Hematopoietic multipotent progenitor cell treated with erythropoietin and hydrocortisone succinate and interleukin-3 and kit ligand, for 6 days (in vitro differentiated cells): Measurements from ENCODE around the gene SGSM2.

Experiments used
- DNase-seq: peaks from one replicate; pipeline ENCODE4 v3.0.0-alpha.2; 2015

The SGSM2 gene

GRCh38 chr17:2336215-2336851 lies 968 bp upstream of the SGSM2 start, which contains the start of gene TSR1:
TSR1 (minus strand) TSS chr17:2336457; CDS start chr17:2336427, 30 bp downstream.
- DNase-seq = peak; percentile 97

DNA sequence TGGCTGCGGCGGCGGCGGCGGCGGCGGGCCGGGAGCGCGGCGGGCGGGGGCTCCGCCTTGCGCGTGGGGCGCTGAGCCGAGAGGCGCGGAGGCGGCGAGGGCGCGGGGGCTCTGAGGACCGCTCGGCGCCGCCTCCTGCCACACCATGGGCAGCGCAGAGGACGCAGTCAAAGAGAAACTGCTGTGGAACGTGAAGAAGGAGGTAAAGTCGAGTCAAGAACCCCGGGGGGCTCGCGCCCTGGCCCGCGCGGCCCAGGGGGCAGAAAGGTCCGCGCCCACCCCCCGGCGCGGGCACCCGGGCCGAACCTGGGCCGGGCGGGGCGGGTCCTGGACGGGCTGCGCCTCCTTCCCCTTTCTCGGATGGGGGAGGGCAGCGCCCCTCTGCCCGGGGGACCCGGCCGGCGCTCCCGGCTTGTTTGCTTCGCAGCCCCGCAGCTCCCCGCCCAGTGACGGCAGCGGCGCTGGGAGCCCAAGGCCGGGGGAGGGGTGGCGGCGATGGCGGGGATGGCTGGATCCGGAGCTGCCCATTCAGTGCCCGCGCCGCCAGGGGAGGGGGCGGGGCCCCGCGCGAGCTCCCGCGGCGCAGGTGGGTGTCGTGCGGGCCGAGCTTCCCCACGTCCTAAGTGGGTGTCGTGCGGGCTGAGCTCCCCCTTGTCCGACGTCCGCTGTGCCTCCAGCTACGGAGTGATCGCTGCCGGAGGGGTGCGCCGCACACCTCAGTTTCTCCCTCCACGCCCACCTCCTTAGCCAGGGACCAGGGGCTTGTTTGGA lies 428 bp downstream of the SGSM2 start:
- peak; percentile 69 for DNase-seq

DNA sequence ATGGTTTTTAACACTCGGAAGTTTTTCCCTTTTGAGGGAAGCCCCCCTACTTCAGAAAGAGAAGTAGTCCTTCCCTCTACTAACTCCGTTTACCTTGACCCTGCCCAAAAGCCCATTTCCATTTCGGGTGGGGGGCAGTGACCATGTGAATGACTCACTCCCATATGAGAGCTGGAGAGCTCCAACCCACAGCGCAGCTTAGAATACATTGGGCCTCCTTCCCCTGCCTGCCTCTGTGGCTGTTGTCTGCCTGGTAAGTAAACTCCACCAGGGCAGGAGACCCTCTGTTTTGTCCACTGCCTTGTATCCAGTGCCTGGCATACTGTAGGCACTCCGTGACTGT lies 985 bp downstream of the SGSM2 start:
- peak; percentile 23 for DNase-seq

DNA sequence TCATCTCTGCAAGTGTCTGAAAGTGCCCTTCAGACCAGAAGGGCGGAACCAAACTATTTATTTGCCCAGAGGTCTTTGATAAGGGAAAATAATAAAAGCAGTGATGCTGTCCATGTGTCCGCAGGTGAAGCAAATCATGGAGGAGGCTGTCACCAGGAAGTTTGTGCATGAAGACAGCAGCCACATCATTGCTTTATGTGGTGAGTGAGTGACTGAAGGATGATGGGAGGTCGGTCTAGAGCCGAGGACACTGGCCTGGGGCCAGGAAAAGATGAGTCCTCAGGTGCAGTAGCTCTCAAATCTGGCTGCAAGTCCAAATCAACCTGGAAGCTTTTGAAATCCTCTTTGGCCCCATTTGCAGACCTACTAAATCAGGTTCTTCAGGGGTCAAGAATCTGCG lies 6.1 kb downstream of the SGSM2 start:
- DNase-seq = no peak

DNA sequence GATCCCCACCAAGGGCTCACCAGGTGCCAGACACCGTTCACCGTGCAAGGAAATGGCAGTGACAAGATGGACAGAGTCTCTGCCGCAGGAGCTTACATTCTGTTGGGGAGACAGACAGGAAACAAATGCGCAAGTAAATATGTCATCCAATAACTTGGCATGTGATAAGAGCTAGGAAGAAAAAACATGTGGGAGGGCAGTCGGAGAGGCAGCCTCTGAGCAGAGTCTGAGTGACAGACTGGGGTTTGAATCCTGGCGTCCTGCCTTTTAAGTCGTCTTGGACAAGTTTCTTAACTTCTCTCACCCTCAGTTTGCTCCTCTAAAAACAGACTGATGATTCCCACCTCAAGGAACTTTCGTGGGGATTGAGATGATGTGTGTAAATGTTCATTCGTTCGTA lies 7.2 kb downstream of the SGSM2 start:
- no peak for DNase-seq

GRCh38 chr17:2346475-2346874 lies 9.2 kb downstream of the SGSM2 start:
- DNase-seq = no peak

DNA sequence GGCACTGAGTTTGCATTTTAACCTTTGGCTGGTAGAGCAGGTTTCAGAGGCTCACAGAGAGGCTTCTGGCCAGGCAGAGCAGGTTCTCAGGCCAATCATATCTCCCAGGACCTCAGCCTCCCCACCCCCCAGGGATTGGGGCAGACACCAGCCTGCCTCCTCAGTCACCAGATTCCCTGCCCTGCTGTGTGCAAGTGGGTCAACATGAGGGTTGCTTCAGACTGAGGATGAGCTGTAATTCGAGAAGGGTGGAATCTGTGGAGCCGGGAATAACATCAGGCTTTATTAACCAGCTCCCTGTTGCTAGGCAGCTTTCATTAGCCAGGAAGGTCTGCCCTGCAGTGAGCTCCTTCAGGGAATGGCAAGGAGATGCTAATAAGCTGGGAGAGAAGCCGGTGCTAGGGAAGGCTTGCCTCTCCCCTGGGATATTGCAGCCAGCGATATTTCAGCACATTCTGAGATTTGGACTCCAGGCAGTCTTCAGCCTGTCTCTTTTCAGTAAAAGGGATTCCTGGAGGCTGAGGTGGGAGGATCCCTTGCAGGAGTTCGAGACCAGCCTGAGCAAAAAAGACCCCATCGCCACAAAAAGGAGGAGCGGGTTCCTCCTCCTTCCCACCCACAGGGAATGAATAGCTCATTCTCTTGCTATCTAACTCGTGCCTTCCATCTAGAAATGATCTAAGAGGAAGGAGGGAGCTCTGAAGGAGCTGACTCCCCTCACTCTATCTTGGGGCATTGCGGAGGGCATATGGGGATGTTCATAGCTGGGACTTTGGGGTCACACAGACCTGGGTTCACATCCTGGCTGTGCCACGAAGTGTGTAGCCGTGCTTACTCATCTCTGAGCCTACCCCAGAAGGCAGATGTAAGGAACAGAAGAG lies 10.7 kb downstream of the SGSM2 start:
- DNase-seq = no peak

- DNase-seq = no peak
Measured at GRCh38 chr17:2351269-2351668, 14.0 kb downstream of the SGSM2 start.

DNA sequence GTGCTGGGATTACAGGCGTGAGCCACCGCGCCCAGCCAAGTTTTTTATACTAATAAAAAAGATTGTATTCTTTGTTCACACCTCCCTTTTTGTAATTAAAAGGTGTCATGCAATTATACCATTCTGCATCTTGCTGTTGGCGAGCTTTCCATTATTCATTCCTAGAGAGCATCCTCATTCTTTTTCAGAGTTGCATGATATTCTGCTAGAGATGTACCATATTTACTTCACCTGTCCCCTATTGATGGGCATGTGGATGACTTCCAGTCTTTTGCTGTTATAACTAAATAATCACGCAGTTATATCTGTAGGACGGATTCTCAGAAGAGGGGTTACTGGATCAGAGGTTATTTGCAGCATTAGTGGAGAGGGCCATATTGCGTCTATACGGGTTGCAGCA lies 17.0 kb downstream of the SGSM2 start:
- DNase-seq = no peak

GRCh38 chr17:2357237-2357636 lies 19.9 kb downstream of the SGSM2 start:
- DNase-seq = no peak

DNA sequence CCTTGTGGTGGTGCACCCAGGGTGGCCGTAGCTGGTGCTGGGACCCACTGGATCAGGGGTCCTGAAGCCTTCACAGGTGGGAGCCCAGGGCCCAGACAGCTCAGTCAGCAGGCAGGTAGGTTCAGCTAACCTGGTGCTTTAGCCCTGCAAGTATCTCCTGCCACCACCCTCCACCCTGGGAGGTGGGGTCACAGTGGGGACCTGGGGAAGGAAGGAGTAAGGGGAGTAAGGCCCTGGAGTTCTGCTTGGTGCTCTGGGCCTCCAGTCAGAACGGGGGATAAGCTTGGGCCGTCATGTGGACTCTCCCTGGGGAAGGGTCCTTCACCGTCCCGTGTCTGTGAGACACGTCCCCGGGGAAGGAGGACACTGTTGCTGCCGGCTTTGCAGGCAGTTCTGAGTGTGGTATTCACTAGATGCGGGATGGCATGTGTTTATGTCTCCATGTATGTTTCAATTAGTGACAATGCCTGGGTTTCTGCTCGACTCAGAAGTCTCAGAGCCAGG lies 20.7 kb downstream of the SGSM2 start:
- no peak for DNase-seq

- DNase-seq = no peak
Measured at GRCh38 chr17:2361010-2361760, 23.9 kb downstream of the SGSM2 start.

DNA sequence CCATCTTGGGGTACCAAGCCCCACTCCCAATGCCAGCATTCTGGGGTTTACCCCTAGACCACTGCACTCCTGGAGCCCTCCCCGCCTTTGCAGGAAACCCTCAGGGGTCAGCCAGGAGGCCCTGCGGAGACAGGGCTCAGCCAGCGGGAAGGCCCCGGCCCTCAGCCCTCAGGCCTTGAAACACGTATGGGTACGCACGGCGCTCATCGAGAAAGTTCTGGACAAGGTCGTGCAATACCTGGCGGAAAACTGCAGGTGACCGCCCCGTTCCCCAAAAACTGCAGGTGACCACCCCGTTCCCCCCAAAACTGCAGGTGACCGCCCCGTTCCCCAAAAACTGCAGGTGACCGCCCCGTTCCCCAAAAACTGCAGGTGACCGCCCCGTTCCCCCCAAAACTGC lies 24.7 kb downstream of the SGSM2 start:
- DNase-seq = no peak

DNA sequence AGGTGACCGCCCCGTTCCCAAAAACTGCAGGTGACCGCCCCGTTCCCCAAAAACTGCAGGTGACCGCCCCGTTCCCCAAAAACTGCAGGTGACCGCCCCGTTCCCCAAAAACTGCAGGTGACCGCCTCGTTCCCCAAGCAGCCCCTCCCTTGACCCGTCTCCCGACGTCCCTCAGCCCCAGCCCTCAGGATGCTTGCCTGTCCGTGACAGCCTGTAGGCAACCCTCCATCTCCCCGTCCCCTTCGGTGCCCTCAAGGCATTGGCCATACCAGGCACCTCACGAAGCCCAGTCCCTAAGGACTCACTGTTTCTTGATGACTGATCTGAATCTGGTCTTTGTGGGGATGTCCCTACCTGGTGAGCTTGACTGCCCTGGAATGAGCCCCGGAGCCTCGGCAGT lies 25.1 kb downstream of the SGSM2 start:
- no peak for DNase-seq

GRCh38 chr17:2362881-2363280 lies 25.6 kb downstream of the SGSM2 start:
- DNase-seq = no peak

DNA sequence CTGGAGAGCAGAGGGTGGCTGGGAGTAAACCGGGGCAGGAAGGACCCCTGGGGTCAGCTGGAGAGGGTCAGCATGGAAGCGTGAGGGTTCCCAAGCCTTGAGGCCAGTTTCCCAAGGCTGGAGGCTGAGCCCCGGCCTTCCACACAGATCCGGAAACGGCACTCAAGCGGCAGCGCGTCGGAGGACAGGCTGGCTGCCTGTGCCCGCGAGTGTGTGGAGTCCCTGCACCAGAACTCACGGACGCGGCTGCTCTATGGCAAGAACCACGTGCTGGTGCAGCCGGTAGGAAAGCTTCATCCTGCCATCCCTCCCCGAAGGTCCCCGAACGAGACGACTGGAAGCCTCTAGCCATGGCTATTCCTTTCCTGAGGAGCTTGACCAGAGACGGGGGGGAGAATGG lies 26.0 kb downstream of the SGSM2 start:
- DNase-seq = no peak

DNA sequence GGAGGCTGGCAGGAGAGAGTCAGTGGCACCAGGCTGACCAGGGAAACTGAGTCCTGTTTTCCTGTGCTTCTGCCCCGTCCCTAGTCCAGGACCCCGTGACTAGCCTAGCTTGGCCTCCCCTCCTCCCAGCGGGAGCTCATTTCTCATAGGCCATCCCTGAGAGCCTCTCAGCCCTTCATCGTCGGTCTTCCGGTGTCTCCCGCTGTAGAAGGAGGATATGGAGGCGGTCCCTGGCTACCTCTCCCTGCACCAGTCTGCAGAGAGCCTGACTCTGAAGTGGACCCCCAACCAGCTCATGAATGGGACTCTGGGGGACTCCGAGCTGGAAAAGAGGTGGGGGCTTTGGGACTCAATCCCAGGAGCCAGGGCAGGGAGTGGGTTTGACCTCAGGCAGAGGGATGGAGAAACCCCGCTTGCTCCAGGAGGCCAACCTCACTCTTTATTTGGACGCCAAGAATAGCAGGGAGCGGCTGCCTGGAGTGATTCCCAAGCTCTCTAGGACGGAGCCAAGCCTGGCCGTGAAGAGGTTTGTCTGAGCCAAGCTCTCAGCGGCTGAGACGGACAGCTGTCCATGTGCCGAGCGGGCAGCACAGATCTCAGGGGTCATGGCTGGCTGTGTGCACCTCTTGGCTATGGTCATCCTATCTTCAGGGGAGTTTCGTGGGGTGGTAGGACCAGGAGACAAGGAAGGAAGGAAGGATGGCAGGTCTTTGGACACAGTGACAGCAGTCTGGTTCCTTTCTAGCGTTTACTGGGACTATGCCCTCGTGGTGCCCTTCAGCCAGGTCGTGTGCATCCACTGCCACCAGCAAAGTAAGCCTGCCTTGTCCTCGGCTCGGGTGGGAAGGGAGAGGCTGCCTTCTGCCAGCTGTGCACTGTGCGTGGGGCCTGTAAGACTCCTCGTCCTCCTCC lies 26.8 kb downstream of the SGSM2 start:
- no peak for DNase-seq

GRCh38 chr17:2364763-2365116 lies 27.4 kb downstream of the SGSM2 start:
- no peak for DNase-seq

- DNase-seq = no peak
Measured at GRCh38 chr17:2365132-2365531, 27.8 kb downstream of the SGSM2 start.

DNA sequence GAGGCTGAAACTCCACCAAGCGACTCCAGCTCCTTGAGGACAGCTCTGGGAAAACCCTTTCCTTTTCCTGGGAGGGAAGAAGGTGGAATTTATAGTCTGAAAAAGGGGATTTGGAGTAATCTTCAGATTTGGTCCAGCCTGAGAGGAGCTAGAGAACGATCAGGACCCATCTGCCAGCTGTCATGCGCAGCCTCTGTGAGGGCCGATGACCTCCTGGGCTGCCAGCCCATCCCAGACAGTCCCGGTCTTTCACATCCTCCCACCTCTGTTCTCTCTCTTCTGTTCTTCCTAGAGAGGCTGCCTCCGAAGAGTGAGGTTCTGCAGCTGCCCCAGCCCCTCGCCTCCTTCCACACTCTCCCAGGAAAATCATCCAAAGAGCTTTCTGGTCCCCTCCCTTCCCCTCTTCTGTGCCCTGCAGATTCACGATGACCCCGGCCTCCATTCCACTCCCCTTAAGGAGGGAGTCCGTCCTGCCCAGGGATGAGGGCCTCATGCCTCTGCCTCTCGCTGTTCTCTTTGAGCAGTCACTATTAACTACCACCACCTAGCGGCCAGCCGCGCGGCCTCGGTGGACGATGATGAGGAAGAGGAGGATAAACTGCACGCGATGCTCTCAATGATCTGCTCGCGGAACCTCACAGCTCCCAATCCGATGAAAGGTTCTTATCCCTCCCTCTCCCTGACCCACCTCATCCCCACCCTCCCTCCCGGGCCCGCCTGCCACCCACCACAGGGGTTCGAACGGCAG lies 29.6 kb downstream of the SGSM2 start:
- DNase-seq = no peak

GRCh38 chr17:2368359-2368758 lies 31.1 kb downstream of the SGSM2 start:
- no peak for DNase-seq
